Inflammatory macrophage treated with lipopolysaccharide for 1 hour (primary cell): Measurements from ENCODE around the gene ANKRD29.

Source experiments
- DNase-seq, 2 donors: peaks; one replicate each; pipeline ENCODE4 v3.0.0-alpha.2; 2020 to 2022

The ANKRD29 gene, protein sequence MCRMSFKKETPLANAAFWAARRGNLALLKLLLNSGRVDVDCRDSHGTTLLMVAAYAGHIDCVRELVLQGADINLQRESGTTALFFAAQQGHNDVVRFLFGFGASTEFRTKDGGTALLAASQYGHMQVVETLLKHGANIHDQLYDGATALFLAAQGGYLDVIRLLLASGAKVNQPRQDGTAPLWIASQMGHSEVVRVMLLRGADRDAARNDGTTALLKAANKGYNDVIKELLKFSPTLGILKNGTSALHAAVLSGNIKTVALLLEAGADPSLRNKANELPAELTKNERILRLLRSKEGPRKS

DNA sequence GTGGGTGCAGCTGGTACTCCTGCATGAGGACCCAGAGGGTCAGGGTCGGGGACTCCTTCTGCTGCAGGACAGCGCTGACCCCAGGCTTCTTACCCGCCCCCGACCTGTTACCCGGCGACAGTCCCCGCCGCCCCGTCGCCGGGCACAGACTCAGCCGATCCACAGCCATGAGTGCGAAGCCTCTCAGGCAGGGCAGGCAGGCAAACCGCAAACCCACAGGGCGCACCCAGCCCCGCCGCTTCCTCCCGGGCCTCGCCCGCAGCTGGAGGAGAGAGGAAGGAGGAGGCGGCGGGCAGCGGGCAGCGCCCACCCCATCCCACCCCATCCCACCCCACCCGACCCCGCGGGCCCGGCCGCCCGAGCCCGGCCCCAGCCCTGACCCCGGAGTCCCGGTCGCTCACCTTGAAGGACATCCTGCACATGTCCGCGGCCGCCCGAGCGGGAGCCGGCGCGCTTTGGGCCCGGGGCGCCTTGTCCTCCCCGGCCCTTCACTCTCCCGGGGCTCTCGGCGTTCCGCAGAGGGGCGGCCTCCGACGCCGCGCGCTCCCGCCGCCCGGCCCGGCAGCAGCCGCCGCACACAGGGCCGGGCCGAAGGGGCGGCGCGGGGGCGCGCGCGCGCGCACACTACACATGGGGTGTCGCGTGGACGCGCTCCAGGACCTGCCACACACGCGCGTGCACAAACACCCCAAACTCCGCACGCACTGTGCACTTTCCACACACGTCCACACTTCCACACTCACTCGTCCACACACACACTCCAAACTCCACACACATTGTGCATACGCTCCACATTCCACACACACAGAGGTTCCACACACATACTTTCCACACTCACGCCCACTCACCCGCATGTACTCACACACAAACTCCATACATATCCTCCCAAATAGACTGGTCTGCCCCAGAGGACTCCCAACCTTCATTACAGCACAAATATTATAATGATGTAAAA, at the start of gene ANKRD29:
TSS of gene ANKRD29 (minus strand) at position 603 of the 955 bp plus-strand sequence. CDS start at position 422, 181 bp downstream.
- DNase-seq: no peak

DNA sequence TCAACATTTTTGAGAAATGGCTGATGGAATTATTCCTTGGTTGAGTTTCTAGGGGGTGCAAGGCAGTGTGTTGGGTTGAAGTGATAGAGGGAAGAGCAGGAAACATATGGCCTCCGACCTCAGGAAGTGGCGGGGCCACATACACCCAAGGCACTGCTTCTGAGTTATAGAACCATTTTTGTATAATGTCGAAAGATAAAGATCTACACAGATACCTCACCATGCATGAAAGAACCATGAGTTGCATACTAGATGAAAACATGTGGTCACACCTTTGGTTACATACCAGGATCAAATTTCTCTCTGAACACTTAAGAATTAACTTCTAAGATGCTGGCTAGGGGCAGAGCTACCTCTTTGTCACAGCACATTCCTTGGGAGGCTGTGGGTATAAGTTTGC, 49.7 kb upstream of the ANKRD29 start:
- no peak for DNase-seq

GRCh38 chr18:23711426-23711825, 48.7 kb upstream of the ANKRD29 start:
- no peak for DNase-seq

- DNase-seq: no peak
Observed at GRCh38 chr18:23710946-23711345, 48.2 kb upstream of the ANKRD29 start.

GRCh38 chr18:23710068-23710527, 47.4 kb upstream of the ANKRD29 start:
- DNase-seq: no peak

DNA sequence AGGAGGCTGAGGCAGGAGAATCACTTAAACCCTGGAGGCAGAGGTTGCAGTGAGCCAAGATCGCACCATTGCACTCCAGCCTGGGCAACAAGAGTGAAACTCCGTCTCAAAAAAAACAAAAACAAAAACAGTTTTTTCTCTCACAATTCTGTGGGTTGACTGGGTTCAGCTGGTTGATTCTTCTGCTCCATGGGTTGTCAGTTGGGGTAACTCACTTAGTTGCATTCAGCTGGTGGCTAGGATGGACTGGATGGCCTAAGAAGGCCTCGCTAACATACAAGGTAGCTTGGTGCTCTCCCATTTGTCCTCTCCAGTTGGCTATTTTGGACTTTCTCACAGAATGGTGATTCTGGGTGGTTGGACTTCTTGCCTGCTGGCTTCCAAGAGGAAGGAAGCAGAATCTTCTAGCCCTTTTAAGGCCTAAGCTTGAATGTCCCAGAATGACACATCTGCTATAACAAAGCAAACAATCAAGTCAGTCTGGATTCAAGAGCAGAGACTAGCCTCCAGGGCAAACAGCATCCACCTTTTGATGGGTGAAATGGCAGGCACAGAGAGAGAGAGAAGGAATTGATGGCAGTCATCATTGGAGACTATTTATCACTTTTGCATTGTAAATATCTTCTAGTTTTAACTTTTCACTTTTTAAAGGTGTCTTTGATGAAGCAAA, 44.4 kb upstream of the ANKRD29 start:
- DNase-seq: no peak

DNA sequence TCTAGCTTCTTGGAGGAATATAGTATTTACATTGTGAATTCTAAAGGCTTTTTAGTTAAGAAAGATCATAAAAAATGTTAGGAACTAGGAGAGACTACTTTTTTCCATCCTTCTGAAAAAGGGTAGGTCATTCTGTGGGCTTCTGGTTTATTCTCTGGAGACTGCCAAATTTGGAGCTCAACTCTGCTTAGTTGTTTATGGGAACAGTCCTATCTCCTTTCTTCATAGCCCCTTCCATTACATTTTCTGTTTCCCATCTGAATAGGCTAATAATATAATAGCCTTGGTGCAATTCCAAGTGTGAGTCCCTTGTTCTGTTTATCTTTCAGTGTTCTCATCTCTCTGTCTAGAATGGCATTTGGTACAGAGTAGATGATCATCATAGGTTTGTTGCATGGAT, 42.1 kb upstream of the ANKRD29 start:
- DNase-seq: no peak

DNA sequence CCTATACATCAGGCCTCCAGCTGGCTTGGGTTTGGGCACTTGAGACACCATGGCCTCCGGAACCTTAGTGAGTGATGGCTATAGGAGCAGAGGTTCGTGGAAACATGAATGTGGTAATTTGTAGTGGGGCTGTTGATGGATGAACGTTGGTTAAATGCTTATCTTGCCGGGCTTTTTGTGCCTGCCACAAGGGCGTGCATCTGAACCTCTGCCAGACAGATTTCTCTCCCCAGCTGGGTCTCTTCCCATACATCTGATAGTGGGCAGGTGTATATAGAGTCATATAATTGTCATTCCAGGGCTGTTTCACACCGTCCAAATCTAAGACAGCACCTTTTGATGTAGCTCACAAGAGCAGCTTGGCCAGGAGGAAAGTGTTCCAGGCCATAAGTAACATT, 41.3 kb upstream of the ANKRD29 start:
- DNase-seq: no peak

GRCh38 chr18:23703057-23703986, 40.6 kb upstream of the ANKRD29 start:
- DNase-seq: peak; percentile 41 to 63

DNA sequence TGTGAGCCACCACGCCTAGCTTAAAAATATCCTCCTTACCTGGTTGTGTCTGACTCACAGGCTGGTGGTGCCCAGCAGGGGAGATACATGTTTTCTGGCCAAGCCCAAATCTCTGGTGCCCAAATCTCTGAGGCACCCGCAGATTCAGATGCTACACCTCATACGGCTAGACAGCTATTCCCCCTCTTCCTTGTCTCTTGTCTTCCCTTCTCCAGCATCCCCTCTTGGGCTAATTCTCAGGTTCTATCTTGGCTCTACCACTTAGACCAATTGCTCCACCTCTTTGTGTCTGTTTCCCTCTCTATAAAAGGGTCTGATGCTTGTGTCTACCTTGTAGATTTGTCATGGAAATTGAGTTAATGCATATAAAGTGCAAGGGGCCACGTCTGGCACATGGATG, 39.9 kb upstream of the ANKRD29 start:
- no peak for DNase-seq

DNA sequence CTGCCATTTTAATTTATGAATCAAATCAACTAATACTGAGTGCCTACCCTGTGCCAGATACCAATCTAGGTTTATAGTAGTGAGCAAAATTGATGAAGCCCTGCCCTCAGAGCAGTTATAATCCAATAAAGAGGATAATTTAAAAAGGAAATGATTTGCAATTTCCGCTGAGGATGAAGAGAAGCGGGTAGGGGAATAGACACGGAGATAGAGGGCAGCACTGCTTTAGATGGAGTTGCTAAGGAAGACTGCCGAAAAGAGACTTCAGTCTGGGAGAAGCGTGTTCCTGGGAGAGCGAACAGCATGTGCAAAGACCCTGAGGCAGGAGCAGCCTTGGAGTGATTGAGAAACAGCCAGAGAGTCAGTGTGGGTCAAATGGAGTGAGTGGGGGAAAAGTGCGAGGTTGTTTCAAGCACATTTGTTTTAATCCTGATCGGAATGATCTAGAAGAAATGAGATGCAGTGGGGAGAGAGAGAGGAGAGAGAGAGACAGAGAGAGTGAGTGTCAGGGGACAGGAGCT, 38.9 kb upstream of the ANKRD29 start:
- DNase-seq: no peak

DNA sequence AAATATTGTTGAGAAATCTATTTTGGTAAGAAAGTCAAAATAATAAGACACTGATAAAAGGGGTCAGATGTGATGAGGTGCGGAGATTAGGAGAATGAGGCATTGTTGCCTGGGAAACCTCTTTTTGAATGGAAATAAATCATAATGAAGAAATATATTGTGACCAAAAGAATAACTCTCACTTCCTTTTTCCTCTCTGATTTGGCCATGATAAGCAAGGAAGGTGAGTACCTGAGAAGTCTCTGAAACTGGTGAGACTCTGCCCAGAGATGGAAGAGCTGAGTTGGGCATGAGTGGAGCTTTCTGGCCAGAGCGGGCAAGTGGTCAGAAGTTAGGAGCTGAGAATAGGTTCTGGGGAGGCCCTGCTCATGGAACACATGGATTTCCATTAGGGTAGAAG, 38.3 kb upstream of the ANKRD29 start:
- DNase-seq: no peak

- no peak for DNase-seq
Observed at GRCh38 chr18:23694637-23695430, 32.1 kb upstream of the ANKRD29 start.

GRCh38 chr18:23693846-23694245, 31.1 kb upstream of the ANKRD29 start:
- DNase-seq: no peak

- no peak for DNase-seq
Observed at GRCh38 chr18:23690505-23691068, 27.9 kb upstream of the ANKRD29 start.

DNA sequence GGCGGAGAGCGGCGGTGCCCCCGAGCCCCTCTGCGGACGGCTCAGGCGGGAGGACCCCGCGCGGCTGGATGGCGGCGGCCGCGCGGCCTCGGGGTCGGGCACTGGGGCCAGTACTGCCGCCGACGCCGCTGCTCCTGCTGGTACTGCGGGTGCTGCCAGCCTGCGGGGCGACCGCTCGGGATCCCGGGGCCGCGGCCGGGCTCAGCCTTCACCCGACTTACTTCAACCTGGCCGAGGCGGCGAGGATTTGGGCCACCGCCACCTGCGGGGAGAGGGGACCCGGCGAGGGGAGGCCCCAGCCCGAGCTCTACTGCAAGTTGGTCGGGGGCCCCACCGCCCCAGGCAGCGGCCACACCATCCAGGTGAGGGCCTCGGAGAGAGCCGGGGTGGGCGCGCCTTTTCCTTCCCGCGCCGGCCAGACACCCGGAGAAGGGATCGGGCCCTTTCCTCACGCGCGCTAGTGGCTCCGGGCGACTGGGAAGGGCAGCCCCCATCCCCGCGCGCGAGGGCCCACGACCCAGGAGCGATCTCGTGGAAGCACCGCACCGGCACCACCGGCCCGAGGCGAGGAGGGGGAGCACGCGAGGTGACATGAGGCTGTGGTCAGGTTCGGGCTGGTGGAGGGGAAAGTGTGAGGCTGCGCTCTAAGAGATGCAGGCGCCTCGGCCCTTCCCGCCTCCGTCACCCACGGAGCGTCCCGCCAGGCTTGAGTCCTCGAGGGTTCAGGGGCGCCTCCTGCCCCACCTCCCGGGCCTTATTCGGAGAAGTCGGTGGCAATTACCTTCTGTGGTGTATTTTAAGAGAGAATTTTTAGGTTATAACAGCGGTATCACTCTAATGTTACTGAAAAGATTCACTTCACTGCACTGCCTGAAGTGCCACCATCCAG, 27.1 kb upstream of the ANKRD29 start:
- no peak for DNase-seq

DNA sequence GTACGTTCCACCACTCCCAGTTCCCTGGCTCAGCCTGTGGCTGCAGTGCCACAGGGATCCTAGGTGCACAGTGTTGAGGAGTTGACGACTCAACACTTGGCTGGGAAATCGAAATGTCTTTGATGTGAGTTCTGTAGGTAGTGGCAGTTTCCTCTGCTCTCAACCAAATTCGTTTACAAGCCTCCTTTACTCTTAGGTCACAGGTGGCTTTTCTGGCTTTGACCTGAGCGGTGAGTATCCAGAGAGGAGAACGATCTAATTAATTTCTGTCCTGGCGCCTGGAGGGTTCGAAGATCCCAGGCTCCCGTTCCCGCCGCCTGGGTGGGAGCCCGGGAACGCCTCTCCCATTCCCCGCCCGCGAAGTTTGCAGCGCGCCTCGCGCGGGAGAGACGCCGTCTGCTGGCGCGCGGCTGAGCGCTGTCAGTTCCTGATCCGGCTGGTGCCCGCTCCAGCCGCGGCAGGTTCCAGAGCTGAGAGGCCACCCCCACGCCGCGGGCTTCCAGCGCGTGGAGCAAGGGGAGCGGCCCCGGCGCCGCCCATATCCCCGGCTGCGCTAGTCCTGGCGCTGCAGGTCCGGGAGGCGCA, 26.4 kb upstream of the ANKRD29 start, which contains the start of gene LAMA3:
TSS of gene LAMA3 (plus strand) at position 423 of the 585 bp plus-strand sequence. CDS start 231 bp downstream, outside the sequence.
- peak; percentile 38 to 43 for DNase-seq

DNA sequence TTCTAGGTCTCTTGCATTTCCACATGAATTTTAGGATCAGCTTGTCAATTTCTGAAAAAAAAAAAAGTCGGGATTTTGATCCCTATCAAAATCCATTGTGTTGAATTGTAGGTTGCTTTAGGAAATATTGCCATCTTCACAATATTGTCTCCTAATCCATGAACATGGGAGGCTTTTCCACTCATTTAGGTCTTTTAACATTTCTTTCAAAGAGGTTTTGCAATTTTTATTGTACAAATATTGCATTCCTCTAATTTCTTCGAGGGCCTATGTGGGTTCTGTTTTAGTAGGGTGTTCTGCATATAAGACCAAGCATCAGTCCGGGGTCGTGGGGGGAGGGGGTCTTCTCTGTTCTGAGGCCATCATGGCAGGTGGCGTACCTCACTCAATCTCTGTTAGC, 25.8 kb upstream of the ANKRD29 start:
- DNase-seq: no peak
